ENCODE measurements around the gene CABLES2. TPM values are rescaled to one million over a fixed set of nuclear protein-coding genes. Genes with fewer than 3 reads are reported as not detected.

The CABLES2 gene
- total and polyA plus RNA-seq, 9 of the 15 experiments (the other 6 are each of a cell fraction or from before 2014, with no cell fraction given) = 0.46 to 4.2 (median 1.6) TPM

DNA sequence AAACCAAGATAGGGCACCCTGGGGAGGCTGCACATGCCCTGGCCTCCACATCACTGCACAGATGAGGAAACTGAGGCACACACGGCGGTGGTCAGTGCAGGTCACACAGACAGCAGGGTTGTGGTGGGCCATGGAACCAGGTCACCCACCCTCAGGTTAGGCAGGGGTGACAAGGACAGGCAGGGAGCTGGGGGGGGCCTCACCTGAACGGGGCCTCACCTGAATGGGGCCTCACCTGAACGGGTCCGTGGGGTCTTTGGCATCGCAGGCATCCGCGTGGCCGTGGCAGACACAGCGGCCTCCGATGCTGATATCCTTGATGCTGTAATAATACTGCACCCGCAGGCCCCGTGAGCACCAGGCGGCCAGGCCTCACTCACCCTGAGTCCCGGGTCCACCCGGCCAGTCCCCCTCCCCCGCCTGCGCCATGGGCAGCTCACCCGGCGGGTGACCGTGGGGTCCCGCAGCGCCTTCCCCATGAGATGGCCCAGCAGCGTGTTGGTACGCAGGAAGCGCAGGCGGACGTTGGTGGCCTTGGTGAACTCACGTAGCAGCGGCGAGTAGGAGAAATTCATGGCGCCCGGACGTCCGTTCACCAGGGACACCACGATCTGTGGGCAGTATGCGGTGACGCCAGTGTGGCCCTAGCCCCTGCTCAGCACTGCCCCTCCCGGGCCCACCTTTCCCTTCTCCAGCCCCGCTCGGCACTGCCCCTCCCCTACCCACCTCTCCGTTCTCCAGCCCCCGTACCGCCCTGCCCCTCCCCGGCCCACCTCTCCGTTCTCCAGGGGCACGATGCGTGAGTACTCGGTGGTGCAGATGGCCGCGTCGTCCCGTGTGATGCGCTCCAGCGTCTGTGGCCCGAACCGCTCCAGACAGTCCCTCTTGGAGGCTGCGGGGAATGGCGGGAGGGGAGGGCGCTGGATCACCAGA is 55.4 kb downstream of the CABLES2 start:
- peaks cover 2% of the 10 kb centered on the region for H3K9me1 ChIP-seq (ENCODE audit: control insufficient read depth, insufficient read depth, low read length)
- no peak overlapping the region for H2AFZ ChIP-seq (ENCODE audit: low read depth, low read length)
- no peak for DNase-seq (ENCODE audit: extremely low read depth in 1 of 4, low spot score in 3 of 4)
- H4K20me1 ChIP-seq (replicated peaks; ENCODE audit: control insufficient read depth, insufficient read depth, low read length) = no peaks in the 10 kb centered on the region
- no peaks in the 10 kb centered on the region for H3K9me3 ChIP-seq (replicated peaks; ENCODE audit: control insufficient read depth, insufficient read depth, low read depth, low read length)
- H3K4me3 ChIP-seq = no peak overlapping the region
- peaks cover under 1 to 63% of the 10 kb centered on the region in 2 experiments for H3K4me1 ChIP-seq (replicated peaks in 1 of 2; ENCODE audit: control insufficient read depth in 2 of 2, insufficient read depth in 2 of 2, low read length in 2 of 2)
- WGBS (ENCODE audit: insufficient coverage, low coverage, missing lambda C conversion rate) = 86% methylated on average over 31 of the region's 60 CpGs
- intact Hi-C loops (cut with micrococcal nuclease) = no loop called here
- H3K27ac ChIP-seq (ENCODE audit: extremely low read depth, low read depth, low read length) = no peak overlapping the region
- peaks cover 76% of the 10 kb centered on the region; the same call in 2 of the 3 replicates for H3K36me3 ChIP-seq (ENCODE audit: control insufficient read depth, insufficient read depth, low read length)
- no peak overlapping the region for H3K9ac ChIP-seq (ENCODE audit: insufficient read depth in 1 of 2, low read depth in 2 of 2, low read length in 2 of 2)
- H3K27me3 ChIP-seq (ENCODE audit: control insufficient read depth in 2 of 2, insufficient read depth in 2 of 2, low read length in 2 of 2) = no peaks in the 10 kb centered on the region
- CTCF ChIA-PET (ENCODE audit: low intra/inter-chr PET ratio) = no interaction called here
- no peak for ATAC-seq
- H3K4me2 ChIP-seq (ENCODE audit: insufficient read depth, low read length) = no peak overlapping the region
- POLR2A ChIA-PET = no interaction called here
- in situ Hi-C loops (cut with MboI) = no loop called here
- BruUV-seq (replicated peaks) = no TSS peak
- H3K79me2 ChIP-seq (ENCODE audit: control insufficient read depth, insufficient read depth, low read length) = peaks cover 22% of the 10 kb centered on the region
- FAIRE-seq = no peak
- TF ChIP-seq, protein P1, sequence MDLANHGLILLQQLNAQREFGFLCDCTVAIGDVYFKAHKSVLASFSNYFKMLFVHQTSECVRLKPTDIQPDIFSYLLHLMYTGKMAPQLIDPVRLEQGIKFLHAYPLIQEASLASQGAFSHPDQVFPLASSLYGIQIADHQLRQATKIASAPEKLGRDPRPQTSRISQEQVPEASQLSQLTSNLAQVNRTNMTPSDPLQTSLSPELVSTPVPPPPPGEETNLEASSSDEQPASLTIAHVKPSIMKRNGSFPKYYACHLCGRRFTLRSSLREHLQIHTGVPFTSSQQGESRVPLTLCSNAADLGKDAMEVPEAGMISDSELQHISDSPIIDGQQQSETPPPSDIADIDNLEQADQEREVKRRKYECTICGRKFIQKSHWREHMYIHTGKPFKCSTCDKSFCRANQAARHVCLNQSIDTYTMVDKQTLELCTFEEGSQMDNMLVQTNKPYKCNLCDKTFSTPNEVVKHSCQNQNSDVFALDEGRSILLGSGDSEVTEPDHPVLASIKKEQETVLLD (IDR thresholded peaks at IDR 0.05) = no peak
- TF ChIP-seq POLR2G (IDR thresholded peaks at IDR 0.05; ENCODE audit: low read depth, low read length) = peak; percentile 23; the same call in 1 of the 2 replicates
- TF ChIP-seq ATF1 (CRISPR knock-in tag; IDR thresholded peaks at IDR 0.05) = no peak
- no peak for TF ChIP-seq ATF1 (tag; IDR thresholded peaks at IDR 0.05)
- TF ChIP-seq TBL1XR1 (IDR thresholded peaks at IDR 0.05; ENCODE audit: low read length in 2 of 2) = no peak
- TF ChIP-seq JUN (IDR thresholded peaks at IDR 0.05; ENCODE audit: borderline replicate concordance, low read depth, low read length) = no peak
- TF ChIP-seq JUN (CRISPR knock-in tag; IDR thresholded peaks at IDR 0.05; ENCODE audit: borderline replicate concordance) = no peak
- TF ChIP-seq IRF2 (CRISPR knock-in tag; IDR thresholded peaks at IDR 0.05) = no peak
- no peak for TF ChIP-seq ZNF146 (CRISPR knock-in tag; IDR thresholded peaks at IDR 0.05; ENCODE audit: unreplicated experiment)
- TF ChIP-seq IFI16 (CRISPR knock-in tag; IDR thresholded peaks at IDR 0.05) = no peak
- TF ChIP-seq ZNF76 (CRISPR knock-in tag; IDR thresholded peaks at IDR 0.05; ENCODE audit: borderline replicate concordance) = no peak
- peak; percentile 61; the same call in 1 of the 2 replicates for TF ChIP-seq HNRNPL (IDR thresholded peaks at IDR 0.05; ENCODE audit: low read depth, low read length)
- no peak for TF ChIP-seq MYC (IDR thresholded peaks at IDR 0.05; ENCODE audit: low read depth, low read length)
- TF ChIP-seq MYC (CRISPR knock-in tag; IDR thresholded peaks at IDR 0.05; ENCODE audit: borderline replicate concordance, low read depth) = no peak
- no peak for TF ChIP-seq ZNF316 (IDR thresholded peaks at IDR 0.05)
- no peak for TF ChIP-seq ZC3H4 (CRISPR knock-in tag; IDR thresholded peaks at IDR 0.05; ENCODE audit: borderline replicate concordance)
- no peak for TF ChIP-seq GATAD2A (IDR thresholded peaks at IDR 0.05)
- TF ChIP-seq ZNF707 (CRISPR knock-in tag; conservative IDR thresholded peaks at IDR 0.05) = no peak
- no peak for TF ChIP-seq HMG20B (CRISPR knock-in tag; IDR thresholded peaks at IDR 0.05)
- TF ChIP-seq GABPB2 (CRISPR knock-in tag; conservative IDR thresholded peaks at IDR 0.05) = no peak
- peak; percentile 68 for TF ChIP-seq ZBTB33 (CRISPR knock-in tag; IDR thresholded peaks at IDR 0.05)

Data from K562 (cell line).